Right renal cortex interstitium (tissue), 3 donors: Measurements from ENCODE around the gene KIR3DL1. TPM values are rescaled to one million over a fixed set of nuclear protein-coding genes. Genes with fewer than 3 reads are reported as not detected.
"Not testable (repeated sequence)": the region's sequence is repeated elsewhere in the genome, so short reads cannot be mapped to it uniquely, and the experiment has no call there.

Experiments
- DNase-seq, 3 donors: peaks; one replicate each; pipeline ENCODE4 v3.0.0-alpha.2; 2013; ENCODE audit warnings: low read depth in 3 of 3, low spot score in 2 of 3
- polyA plus RNA-seq, 3 donors: library from polyadenylated mRNA; unstranded; fragments of 120-200 nt; gene quantifications; one replicate each; pipeline ENCODE4 v1.2.1, GENCODE V29; 2013; ENCODE audit not compliant: insufficient read length in 3 of 3

KIR3DL1 gene
- not detected for polyA plus RNA-seq

- DNase-seq = not testable (repeated sequence)
Observed at GRCh38 chr19:54816251-54816650, at the start of gene KIR3DL1. Gene KIR3DL1, plus strand, starts transcription at chr19:54816468.

GRCh38 chr19:54769646-54770045 lies 46.6 kb upstream of the KIR3DL1 start, which contains the start of gene KIR2DL1:
Gene KIR2DL1, plus strand, starts transcription at chr19:54769793. Its CDS starts 58 bp downstream, at chr19:54769851.
- not testable (repeated sequence) for DNase-seq

GRCh38 chr19:54770511-54770910 lies 45.8 kb upstream of the KIR3DL1 start:
- not testable (repeated sequence) for DNase-seq

- not testable (repeated sequence) for DNase-seq
Observed at GRCh38 chr19:54771018-54771960, 45.0 kb upstream of the KIR3DL1 start.

GRCh38 chr19:54772666-54773065 lies 43.6 kb upstream of the KIR3DL1 start:
- not testable (repeated sequence) for DNase-seq

GRCh38 chr19:54775095-54775815 lies 41.0 kb upstream of the KIR3DL1 start:
- DNase-seq = not testable (repeated sequence)

- DNase-seq = not testable (repeated sequence)
Observed at GRCh38 chr19:54775830-54776229, 40.4 kb upstream of the KIR3DL1 start.

- DNase-seq = not testable (repeated sequence)
Observed at GRCh38 chr19:54777851-54778250, 38.4 kb upstream of the KIR3DL1 start.

- DNase-seq = not testable (repeated sequence)
Observed at GRCh38 chr19:54778896-54779295, 37.4 kb upstream of the KIR3DL1 start.

GRCh38 chr19:54782916-54783315 lies 33.4 kb upstream of the KIR3DL1 start:
- not testable (repeated sequence) for DNase-seq

GRCh38 chr19:54786091-54786723 lies 30.1 kb upstream of the KIR3DL1 start:
- not testable (repeated sequence) for DNase-seq

GRCh38 chr19:54788154-54788553 lies 28.1 kb upstream of the KIR3DL1 start:
- not testable (repeated sequence) for DNase-seq

GRCh38 chr19:54790711-54791110 lies 25.6 kb upstream of the KIR3DL1 start:
- no peak for DNase-seq

GRCh38 chr19:54791476-54791875 lies 24.8 kb upstream of the KIR3DL1 start:
- DNase-seq = no peak

GRCh38 chr19:54792814-54793213 lies 23.5 kb upstream of the KIR3DL1 start:
- DNase-seq = no peak

GRCh38 chr19:54795758-54796157 lies 20.5 kb upstream of the KIR3DL1 start:
- no peak for DNase-seq

GRCh38 chr19:54803410-54803809 lies 12.9 kb upstream of the KIR3DL1 start, which contains the start of gene KIR2DL4:
Gene KIR2DL4, plus strand, starts transcription at chr19:54803610. Its CDS starts 42 bp downstream, at chr19:54803652.
- no peak for DNase-seq

GRCh38 chr19:54804101-54804500 lies 12.2 kb upstream of the KIR3DL1 start:
- no peak for DNase-seq

GRCh38 chr19:54804571-54804970 lies 11.7 kb upstream of the KIR3DL1 start:
- no peak for DNase-seq

- no peak for DNase-seq
Observed at GRCh38 chr19:54805665-54806515, 10.4 kb upstream of the KIR3DL1 start.
